HCT116 (cell line): ENCODE results near the gene TBPL1. TPM values are rescaled to one million over a fixed set of nuclear protein-coding genes. Genes with fewer than 3 reads are reported as not detected.

Experiments used
- ATAC-seq: fragments of 200-7000 bp; cut with Tn5 transposase; 2 replicates; pipeline ENCODE4 v1.9.1; 2020; ENCODE audit warnings: mild to moderate bottlenecking, moderate library complexity
- BruUV-seq: library from RNA; stranded (reverse); fragments of 400-500 nt; replicated peaks from 2 replicates; lab custom pipeline; 2021; lab: Mats Ljungman, UMichigan
- CTCF ChIA-PET: fragments of 300-600 bp; sonication (Branson Sonifier 250); formaldehyde crosslinking; loops from one replicate; lab custom pipeline; 2021; ENCODE audit warnings: antibody characterized with exemption; lab: Charles Lee
- POLR2A ChIA-PET: fragments of 300-600, 350-600 bp; sonication (Branson Sonifier 250); formaldehyde crosslinking; loops from one replicate; lab custom pipeline; 2021; ENCODE audit warnings: antibody characterized with exemption; lab: Charles Lee
- RAD21 ChIA-PET, 2 experiments: fragments of 300-600 bp; sonication (Branson Sonifier 250); formaldehyde crosslinking; loops; one replicate each; lab custom pipeline; 2023; ENCODE audit warnings: low total read pairs in 2 of 2; ENCODE audit not compliant: uncharacterized antibody in 2 of 2, unreplicated experiment in 2 of 2, low non-redundant PET in 1 of 2; lab: Charles Lee
- DNase-seq: peaks from one replicate; pipeline ENCODE4 v3.0.0-alpha.2; 2010; ENCODE audit warnings: low read depth, low spot score
- H2AFZ ChIP-seq: fragments of 200-600 bp; shearing (Covaris generic), sonication (generic); 2 replicates; pipeline ENCODE4 v1.6.1; 2017; ENCODE audit warnings: low read depth, mixed run types, mixed read lengths, antibody characterized with exemption, low read length; ENCODE audit not compliant: poor library complexity, severe bottlenecking
- H3K27ac ChIP-seq: 2 replicates; pipeline ENCODE4 v1.5.1; 2012; ENCODE audit warnings: low read depth, low read length
- H3K27me3 ChIP-seq: fragments of 200-600 bp; sonication (generic); 2 replicates; pipeline ENCODE4 v1.6.1; 2016; ENCODE audit warnings: mixed run types, low read length, mixed read lengths; ENCODE audit not compliant: insufficient read depth
- H3K36me3 ChIP-seq, 2 experiments: fragments of 200-500 bp in 1 of 2; fragments of 200-600 bp in 1 of 2; sonication (Bioruptor generic) in 1 of 2; sonication (generic) in 1 of 2; 2 replicates each; pipeline versions ENCODE4 v1.5.1 to v1.6.1; 2014 to 2016; ENCODE audit warnings: low read length in 2 of 2, inconsistent platforms in 1 of 2, mixed read lengths in 1 of 2, mixed run types in 1 of 2; ENCODE audit not compliant: insufficient read depth in 2 of 2, control insufficient read depth in 1 of 2
- H3K4me1 ChIP-seq, 2 experiments: fragments of 200-600 bp in 1 of 2; sonication (generic) in 1 of 2; 2 replicates each; pipeline versions ENCODE4 v1.5.1 to v1.6.1; 2012 to 2017; ENCODE audit warnings: low read length in 2 of 2, inconsistent platforms in 1 of 2, mild to moderate bottlenecking in 1 of 2, mixed read lengths in 1 of 2, mixed run types in 1 of 2, moderate library complexity in 1 of 2; ENCODE audit not compliant: insufficient read depth in 2 of 2, control insufficient read depth in 1 of 2
- H3K4me2 ChIP-seq: fragments of 200-600 bp; sonication (generic); 2 replicates; pipeline ENCODE4 v1.6.1; 2017; ENCODE audit warnings: mixed run types, low read length, mixed read lengths
- H3K4me3 ChIP-seq, 2 experiments: fragments of 200-600 bp in 1 of 2; sonication (generic) in 1 of 2; replicated peaks in 1 of 2; 2 replicates each; pipeline ENCODE4 v1.5.1; 2011 to 2016; ENCODE audit warnings: low read length in 2 of 2, control low read depth in 1 of 2, low read depth in 1 of 2, mild to moderate bottlenecking in 1 of 2, mixed read lengths in 1 of 2, mixed run types in 1 of 2
- H3K79me2 ChIP-seq: fragments of 200-600 bp; sonication (generic); 2 replicates; pipeline ENCODE4 v1.6.1; 2017; ENCODE audit warnings: mild to moderate bottlenecking, mixed run types, low read length, moderate library complexity, mixed read lengths; ENCODE audit not compliant: insufficient read depth
- H3K9ac ChIP-seq: fragments of 200-600 bp; sonication (generic); 2 replicates; pipeline ENCODE4 v1.6.1; 2016; ENCODE audit warnings: low read length, mixed read lengths
- H3K9me2 ChIP-seq: fragments of 200-600 bp; sonication (generic), shearing (Covaris generic); 2 replicates; pipeline ENCODE4 v1.6.1; 2017; ENCODE audit warnings: mixed run types, mild to moderate bottlenecking, moderate library complexity; ENCODE audit not compliant: insufficient read depth
- H3K9me3 ChIP-seq, 2 experiments: fragments of 200-500 bp in 1 of 2; fragments of 200-600 bp in 1 of 2; sonication (Bioruptor generic) in 1 of 2; sonication (generic) in 1 of 2; 2 replicates each; pipeline ENCODE4 v1.6.1; 2014 to 2017; ENCODE audit warnings: low read length in 2 of 2, mixed read lengths in 2 of 2, inconsistent platforms in 1 of 2, low read depth in 1 of 2, mild to moderate bottlenecking in 1 of 2, mixed run types in 1 of 2, moderate library complexity in 1 of 2; ENCODE audit not compliant: control insufficient read depth in 1 of 2, insufficient read depth in 1 of 2
- H4K20me1 ChIP-seq: fragments of 200-600 bp; sonication (generic), shearing (Covaris generic); 2 replicates; pipeline ENCODE4 v1.6.1; 2017; ENCODE audit warnings: mixed run types, mild to moderate bottlenecking, moderate library complexity; ENCODE audit not compliant: insufficient read depth
- CBX3 ChIP-seq: IDR thresholded peaks from 2 replicates; pipeline ENCODE4 v1.6.1; 2012; ENCODE audit warnings: low read depth
- CEBPB ChIP-seq: IDR thresholded peaks from 2 replicates; pipeline ENCODE4 v1.6.1; 2012; ENCODE audit warnings: low read depth
- EGR1 ChIP-seq: IDR thresholded peaks from 2 replicates; pipeline ENCODE4 v1.6.1; 2012; ENCODE audit warnings: low read depth
- FOSL1 ChIP-seq: IDR thresholded peaks from 2 replicates; pipeline ENCODE4 v1.6.1; 2012; ENCODE audit warnings: low read depth
- JUND ChIP-seq: IDR thresholded peaks from 2 replicates; pipeline ENCODE4 v1.6.1; 2012
- POLR2AphosphoS5 ChIP-seq: IDR thresholded peaks from 2 replicates; pipeline ENCODE4 v1.6.1; 2011; ENCODE audit warnings: mild to moderate bottlenecking, low read depth, low read length, moderate library complexity
- RAD21 ChIP-seq: IDR thresholded peaks from 2 replicates; pipeline ENCODE4 v1.6.1; 2012; ENCODE audit warnings: low read depth, mild to moderate bottlenecking
- SRF ChIP-seq: IDR thresholded peaks from 2 replicates; pipeline ENCODE4 v1.6.1; 2012; ENCODE audit warnings: low read depth
- YY1 ChIP-seq: IDR thresholded peaks from 2 replicates; pipeline ENCODE4 v1.6.1; 2011; ENCODE audit warnings: low read length, low read depth, moderate library complexity, mild to moderate bottlenecking; ENCODE audit not compliant: insufficient replicate concordance; ENCODE audit errors: extremely low read depth
- ZNF274 ChIP-seq: fragments of 200-500 bp; sonication (Bioruptor generic); IDR thresholded peaks from 2 replicates; pipeline ENCODE4 v1.6.1; 2014; ENCODE audit warnings: mild to moderate bottlenecking, low read depth, low read length, inconsistent platforms
- intact Hi-C: fragments of 100-400 bp; cut with micrococcal nuclease; formaldehyde crosslinking; loops from 2 replicates; pipeline ENCODE4 v1.10.0; 2022
- total RNA-seq: library from RNA; stranded (reverse); gene quantifications from one replicate; pipeline ENCODE4 v1.2.1, GENCODE V29; 2021; ENCODE audit not compliant: unreplicated experiment
- TF ChIP-seq, protein P1 (sequence below): IDR thresholded peaks from 2 replicates; pipeline ENCODE4 v1.6.1; 2012
- TF ChIP-seq, protein P2 (sequence below): IDR thresholded peaks from 2 replicates; pipeline ENCODE4 v1.6.1; 2012
- TF ChIP-seq, protein P3 (sequence below): IDR thresholded peaks from 2 replicates; pipeline ENCODE4 v1.6.1; 2011; ENCODE audit warnings: mild to moderate bottlenecking, low read length, moderate library complexity; ENCODE audit not compliant: insufficient replicate concordance; ENCODE audit errors: extremely low read depth
- TF ChIP-seq, protein P4 (sequence below): IDR thresholded peaks from 2 replicates; pipeline ENCODE4 v1.6.1; 2012; ENCODE audit warnings: low read depth

TBPL1 gene
- total RNA-seq, 1 experiment from 2014 or later = 34.9 TPM

DNA sequence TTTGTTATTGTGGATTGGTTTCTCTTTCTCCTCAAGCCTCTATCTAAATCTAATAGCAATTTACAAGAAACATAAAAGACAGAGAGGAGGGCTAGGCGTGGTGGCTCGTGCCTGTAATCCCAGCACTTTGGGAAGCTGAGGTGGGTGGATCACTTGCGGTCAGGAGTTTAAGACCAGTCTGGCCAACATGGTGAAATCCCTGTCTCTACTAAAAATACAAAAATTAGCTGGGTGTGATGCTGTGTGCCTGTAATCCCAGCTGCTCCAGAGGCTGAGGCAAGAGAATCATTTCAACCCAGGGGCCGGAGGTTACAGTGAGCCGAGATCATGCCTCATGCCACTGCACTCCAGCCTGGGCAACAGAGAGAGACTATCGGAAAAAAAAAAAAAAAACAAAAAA, 52.8 kb downstream of the TBPL1 start:
- TF ChIP-seq RAD21 (no peak), CEBPB (no peak), EGR1 (no peak), JUND (no peak), ZNF274 (no peak), FOSL1 (no peak)
- TF ChIP-seq, protein P1, sequence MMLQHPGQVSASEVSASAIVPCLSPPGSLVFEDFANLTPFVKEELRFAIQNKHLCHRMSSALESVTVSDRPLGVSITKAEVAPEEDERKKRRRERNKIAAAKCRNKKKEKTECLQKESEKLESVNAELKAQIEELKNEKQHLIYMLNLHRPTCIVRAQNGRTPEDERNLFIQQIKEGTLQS = no peak
- H3K4me3 ChIP-seq = no peak overlapping the region
- H3K27ac ChIP-seq = no peak overlapping the region
- CTCF ChIA-PET = no interaction called here
- no peak for DNase-seq
- H3K9me3 ChIP-seq = no peaks in the 10 kb centered on the region
- H3K36me3 ChIP-seq = no peaks in the 10 kb centered on the region
- RAD21 ChIA-PET = interaction anchor here in 1 of 2 experiments (1.3 kb wide), 1 partner anchor 58 kb away, joined by 3 read pairs; no protein-coding TSS in a partner anchor
- H3K4me1 ChIP-seq = peaks cover 0 to 5% of the 10 kb centered on the region in 2 experiments; a peak in 3 of 4 replicates
- no peaks in the 10 kb centered on the region for H3K27me3 ChIP-seq
- H3K9me2 ChIP-seq = no peaks in the 10 kb centered on the region
- BruUV-seq = no TSS peak
- POLR2A ChIA-PET = no interaction called here
- intact Hi-C loops = no loop called here
- H3K4me2 ChIP-seq = no peak overlapping the region
- H3K9ac ChIP-seq = no peak overlapping the region
- no peak overlapping the region for H2AFZ ChIP-seq
- ATAC-seq = no peak
- H3K79me2 ChIP-seq = no peaks in the 10 kb centered on the region
- no peaks in the 10 kb centered on the region for H4K20me1 ChIP-seq

DNA sequence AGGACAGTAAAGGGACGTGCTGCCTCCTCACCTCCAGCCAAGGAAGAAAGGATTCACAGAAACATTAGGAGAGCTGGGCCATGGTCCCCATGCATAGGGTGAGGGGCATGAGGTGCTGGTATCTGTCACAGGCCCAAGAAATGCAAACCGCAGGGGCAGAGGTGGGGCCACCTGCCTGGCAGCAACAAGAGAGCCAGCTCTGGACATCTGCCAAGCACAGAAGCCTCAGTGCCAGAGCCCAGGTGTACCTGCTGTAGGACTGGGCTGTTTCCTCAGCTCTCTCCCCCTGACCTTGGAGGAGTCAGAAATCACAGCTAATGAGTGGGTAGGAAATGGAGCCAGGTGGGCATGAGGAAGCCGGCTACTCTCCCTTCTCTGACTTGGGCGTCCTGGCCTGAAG, 54.1 kb downstream of the TBPL1 start:
- H3K4me2 ChIP-seq = no peak overlapping the region
- no peaks in the 10 kb centered on the region for H3K9me3 ChIP-seq
- no peak overlapping the region for H3K27ac ChIP-seq
- H3K36me3 ChIP-seq = no peaks in the 10 kb centered on the region
- no peak overlapping the region for H3K9ac ChIP-seq
- ATAC-seq (no peak), DNase-seq (no peak)
- intact Hi-C loops = no loop called here
- no peaks in the 10 kb centered on the region for H4K20me1 ChIP-seq
- POLR2A ChIA-PET = no interaction called here
- H3K9me2 ChIP-seq = no peaks in the 10 kb centered on the region
- H3K79me2 ChIP-seq = no peaks in the 10 kb centered on the region
- H3K4me1 ChIP-seq = peaks cover 0 to 5% of the 10 kb centered on the region in 2 experiments; a peak in 3 of 4 replicates
- RAD21 ChIA-PET = no interaction called here
- no peak overlapping the region for H2AFZ ChIP-seq
- H3K4me3 ChIP-seq = no peak overlapping the region
- BruUV-seq = no TSS peak
- H3K27me3 ChIP-seq = no peaks in the 10 kb centered on the region
- CTCF ChIA-PET = interaction anchor here (1.0 kb wide), 1 partner anchor 89 kb away, joined by 4 read pairs; no protein-coding TSS in a partner anchor
- TF ChIP-seq FOSL1 = no peak
- TF ChIP-seq SRF = no peak
- no peak for TF ChIP-seq RAD21
- TF ChIP-seq JUND = no peak
- no peak for TF ChIP-seq YY1
- no peak for TF ChIP-seq POLR2AphosphoS5
- TF ChIP-seq CBX3 = no peak
- TF ChIP-seq, protein P2, sequence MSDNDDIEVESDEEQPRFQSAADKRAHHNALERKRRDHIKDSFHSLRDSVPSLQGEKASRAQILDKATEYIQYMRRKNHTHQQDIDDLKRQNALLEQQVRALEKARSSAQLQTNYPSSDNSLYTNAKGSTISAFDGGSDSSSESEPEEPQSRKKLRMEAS = no peak
- TF ChIP-seq, protein P3, sequence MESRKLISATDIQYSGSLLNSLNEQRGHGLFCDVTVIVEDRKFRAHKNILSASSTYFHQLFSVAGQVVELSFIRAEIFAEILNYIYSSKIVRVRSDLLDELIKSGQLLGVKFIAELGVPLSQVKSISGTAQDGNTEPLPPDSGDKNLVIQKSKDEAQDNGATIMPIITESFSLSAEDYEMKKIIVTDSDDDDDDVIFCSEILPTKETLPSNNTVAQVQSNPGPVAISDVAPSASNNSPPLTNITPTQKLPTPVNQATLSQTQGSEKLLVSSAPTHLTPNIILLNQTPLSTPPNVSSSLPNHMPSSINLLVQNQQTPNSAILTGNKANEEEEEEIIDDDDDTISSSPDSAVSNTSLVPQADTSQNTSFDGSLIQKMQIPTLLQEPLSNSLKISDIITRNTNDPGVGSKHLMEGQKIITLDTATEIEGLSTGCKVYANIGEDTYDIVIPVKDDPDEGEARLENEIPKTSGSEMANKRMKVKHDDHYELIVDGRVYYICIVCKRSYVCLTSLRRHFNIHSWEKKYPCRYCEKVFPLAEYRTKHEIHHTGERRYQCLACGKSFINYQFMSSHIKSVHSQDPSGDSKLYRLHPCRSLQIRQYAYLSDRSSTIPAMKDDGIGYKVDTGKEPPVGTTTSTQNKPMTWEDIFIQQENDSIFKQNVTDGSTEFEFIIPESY = no peak
- TF ChIP-seq, protein P4, sequence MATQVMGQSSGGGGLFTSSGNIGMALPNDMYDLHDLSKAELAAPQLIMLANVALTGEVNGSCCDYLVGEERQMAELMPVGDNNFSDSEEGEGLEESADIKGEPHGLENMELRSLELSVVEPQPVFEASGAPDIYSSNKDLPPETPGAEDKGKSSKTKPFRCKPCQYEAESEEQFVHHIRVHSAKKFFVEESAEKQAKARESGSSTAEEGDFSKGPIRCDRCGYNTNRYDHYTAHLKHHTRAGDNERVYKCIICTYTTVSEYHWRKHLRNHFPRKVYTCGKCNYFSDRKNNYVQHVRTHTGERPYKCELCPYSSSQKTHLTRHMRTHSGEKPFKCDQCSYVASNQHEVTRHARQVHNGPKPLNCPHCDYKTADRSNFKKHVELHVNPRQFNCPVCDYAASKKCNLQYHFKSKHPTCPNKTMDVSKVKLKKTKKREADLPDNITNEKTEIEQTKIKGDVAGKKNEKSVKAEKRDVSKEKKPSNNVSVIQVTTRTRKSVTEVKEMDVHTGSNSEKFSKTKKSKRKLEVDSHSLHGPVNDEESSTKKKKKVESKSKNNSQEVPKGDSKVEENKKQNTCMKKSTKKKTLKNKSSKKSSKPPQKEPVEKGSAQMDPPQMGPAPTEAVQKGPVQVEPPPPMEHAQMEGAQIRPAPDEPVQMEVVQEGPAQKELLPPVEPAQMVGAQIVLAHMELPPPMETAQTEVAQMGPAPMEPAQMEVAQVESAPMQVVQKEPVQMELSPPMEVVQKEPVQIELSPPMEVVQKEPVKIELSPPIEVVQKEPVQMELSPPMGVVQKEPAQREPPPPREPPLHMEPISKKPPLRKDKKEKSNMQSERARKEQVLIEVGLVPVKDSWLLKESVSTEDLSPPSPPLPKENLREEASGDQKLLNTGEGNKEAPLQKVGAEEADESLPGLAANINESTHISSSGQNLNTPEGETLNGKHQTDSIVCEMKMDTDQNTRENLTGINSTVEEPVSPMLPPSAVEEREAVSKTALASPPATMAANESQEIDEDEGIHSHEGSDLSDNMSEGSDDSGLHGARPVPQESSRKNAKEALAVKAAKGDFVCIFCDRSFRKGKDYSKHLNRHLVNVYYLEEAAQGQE = no peak
